HG03159 (cell line): Measurements from ENCODE around the gene GRIK4.
"Not testable (repeated sequence)": the region's sequence is repeated elsewhere in the genome, so short reads cannot be mapped to it uniquely, and the experiment has no call there.

ENCODE experiments used
- ATAC-seq: cut with Tn5 transposase; IDR thresholded peaks from one replicate; pipeline ENCODE4 v1.9.1; 2021; ENCODE audit warnings: mild to moderate bottlenecking, moderate library complexity; ENCODE audit not compliant: unreplicated experiment

Gene GRIK4

DNA sequence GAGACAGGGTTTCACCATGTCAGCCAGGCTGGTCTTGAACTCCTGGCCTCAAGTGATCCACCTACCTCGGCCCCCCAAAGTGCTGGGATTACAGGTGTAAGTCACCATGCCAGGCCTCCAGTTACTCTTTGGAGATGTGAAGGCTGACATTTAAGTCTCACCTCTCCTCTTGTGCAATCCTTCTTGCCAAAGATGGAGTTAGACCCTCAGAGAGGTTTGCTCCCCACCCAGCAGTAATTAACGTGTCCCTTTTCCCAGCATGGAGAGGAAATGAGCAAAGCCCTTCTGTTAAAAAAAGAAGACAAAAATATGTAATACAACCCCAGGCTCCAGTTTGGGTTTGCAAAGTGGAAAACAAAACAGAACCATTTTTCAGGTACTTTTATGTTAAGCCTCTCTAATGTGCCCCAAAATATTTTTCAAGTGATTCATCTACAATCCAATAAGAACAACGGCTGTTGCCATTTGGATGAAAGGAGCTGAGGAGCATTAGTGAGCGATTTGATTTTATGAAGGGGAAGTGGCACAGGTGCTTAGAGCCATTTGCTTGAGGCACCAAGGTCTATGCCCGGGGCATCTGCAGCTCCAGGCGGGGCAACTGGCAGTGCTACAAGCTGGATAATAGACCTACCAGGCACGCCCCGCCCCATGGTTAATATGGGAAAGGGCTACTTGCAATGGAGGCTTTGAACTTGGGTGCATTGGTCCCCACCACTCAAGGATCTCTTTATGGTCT, 57.2 kb downstream of the GRIK4 start:
- ATAC-seq = no peak

DNA sequence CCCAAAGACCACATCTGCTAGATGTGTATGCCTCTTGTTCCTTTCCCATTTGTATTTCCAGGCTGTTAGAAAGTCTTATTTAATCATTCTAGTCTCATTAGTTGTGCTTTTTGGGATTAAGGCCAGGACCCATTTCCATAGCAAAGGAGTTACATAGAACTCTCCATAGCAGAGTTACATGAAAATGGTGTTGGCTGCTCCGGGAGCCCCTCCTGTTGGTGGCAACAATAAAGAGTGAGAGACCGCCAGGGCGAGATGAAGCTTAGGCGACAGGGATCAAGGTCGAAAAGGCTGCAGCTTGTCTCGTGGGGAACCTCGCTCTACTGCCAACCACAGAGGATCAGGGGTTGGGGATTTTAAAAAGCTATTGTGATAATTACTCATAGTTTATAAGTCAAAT, 58.3 kb downstream of the GRIK4 start:
- ATAC-seq = no peak

DNA sequence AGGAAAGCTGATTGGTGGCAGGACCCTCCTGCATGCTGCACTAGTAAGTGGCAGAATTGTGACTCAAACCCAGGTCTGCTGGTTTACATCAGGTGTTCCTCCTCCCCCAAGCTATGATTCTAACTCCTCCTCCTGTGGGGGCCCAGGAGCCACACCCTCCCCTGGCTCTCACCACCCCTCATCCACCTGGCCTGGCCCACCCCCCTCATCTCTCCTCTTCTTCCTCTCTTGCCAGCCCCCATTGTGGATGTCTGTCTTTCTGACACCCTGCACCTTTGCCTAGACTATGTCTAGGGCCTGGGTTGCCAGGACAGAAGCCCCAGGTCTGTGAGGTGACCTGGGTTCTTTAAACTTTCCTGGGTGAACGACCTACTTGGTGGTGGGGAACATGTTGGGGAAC, 59.9 kb downstream of the GRIK4 start:
- ATAC-seq = no peak

DNA sequence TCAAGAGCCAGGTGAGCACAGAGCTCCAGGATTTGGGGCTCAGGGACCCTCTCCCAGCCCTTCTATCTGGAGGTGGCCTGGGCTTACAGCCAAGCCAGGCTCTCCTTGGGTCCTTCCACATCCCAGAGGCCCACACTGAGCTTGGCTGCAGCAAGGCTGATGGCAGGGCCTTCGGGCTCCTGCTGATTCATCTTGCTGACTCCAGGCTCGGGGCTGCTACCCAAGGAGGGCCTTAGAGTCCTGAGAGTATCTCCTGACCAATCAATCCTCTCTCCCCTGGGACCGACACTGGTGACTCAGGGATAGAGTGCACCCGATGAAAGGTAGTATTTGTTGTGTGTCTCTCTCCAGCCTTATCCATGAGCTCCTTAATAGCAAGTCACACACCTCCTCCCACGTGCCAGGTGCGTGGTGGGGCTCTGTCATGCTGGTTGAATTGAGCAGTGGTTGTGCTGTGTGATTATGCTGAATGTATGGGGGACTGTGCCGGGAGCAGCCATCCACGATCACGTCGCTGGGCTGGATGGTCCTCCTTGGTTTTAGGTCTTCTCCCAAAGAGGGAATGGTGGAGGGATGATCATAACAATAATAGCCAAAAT, 62.3 kb downstream of the GRIK4 start:
- ATAC-seq = no peak

DNA sequence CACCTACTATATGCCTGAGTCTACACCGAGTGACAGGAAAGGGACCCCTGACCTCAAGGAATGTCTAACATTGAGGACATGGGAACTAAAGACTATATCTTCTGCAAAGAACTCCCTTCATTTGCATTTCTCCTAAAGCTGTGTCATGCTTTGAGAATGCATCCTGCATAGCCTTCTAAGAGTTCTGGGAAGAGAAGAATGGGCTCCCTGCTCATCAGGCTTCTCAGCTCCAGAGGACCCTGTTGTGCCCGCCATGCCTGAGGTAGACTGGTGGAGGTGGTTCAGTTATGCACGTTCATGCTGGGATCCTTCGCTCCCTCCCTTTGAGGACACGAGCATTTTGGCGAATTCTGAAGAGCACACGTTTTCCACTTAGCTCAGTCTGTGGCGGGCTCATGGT, 63.3 kb downstream of the GRIK4 start:
- ATAC-seq = no peak

DNA sequence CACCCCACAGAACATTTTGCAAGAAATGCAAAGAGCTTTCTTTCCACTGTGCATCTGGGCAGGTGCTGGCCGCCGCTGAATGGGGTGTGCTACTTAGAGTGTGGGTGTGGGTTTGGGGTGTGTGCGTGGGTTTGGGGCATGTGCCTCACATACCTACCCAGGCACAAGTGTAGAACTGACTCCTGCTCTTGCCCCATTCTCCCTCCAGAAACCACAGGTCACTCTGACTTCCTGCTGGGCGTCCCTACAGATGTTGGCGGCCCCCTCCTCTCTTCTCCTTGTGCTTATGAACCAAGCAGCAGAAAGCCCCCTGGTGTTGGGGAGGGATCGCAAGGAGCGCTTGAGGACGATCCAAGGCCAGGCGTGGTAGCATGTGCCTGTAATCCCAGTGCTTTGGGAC, 63.9 kb downstream of the GRIK4 start:
- no peak for ATAC-seq

DNA sequence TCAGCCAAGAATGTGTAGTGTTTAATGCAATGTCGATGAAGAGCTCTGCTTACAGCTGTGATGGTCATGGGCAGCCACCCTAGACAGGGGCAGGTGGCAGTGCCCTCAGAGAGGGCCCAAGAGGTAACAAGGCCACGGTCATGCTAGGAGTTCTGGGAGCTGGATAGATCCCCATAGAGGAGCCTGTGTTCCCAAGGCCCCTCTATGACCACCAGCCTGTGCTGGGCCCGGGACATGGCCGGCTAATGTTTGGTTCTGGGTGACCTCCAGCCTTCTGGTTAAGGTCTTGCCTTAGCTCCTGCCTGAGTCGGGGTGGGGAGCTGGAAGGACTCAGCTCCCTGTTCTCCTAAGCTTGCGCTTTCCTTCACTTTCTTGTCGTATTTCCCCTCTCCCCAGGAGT, 65.1 kb downstream of the GRIK4 start:
- ATAC-seq = no peak

DNA sequence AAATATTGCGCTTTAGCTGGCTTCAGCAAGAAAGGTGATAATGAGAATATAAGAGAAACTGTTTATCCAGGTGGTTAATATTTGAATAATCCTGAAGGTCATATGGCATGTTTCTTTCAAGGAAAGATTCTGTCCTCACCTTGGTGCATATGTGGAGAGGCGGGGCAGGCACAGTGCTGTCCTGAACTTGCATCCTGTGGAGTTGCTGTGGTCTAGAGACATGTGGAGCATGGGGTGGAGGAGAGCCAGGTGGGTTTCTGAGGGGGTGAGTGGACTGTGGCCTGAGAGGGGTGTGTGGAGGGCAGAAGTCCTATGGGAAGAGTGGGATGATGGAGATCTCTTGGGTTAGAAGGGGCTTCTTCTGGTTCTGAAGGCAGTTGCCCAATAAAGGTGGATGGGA, 65.5 kb downstream of the GRIK4 start:
- no peak for ATAC-seq

DNA sequence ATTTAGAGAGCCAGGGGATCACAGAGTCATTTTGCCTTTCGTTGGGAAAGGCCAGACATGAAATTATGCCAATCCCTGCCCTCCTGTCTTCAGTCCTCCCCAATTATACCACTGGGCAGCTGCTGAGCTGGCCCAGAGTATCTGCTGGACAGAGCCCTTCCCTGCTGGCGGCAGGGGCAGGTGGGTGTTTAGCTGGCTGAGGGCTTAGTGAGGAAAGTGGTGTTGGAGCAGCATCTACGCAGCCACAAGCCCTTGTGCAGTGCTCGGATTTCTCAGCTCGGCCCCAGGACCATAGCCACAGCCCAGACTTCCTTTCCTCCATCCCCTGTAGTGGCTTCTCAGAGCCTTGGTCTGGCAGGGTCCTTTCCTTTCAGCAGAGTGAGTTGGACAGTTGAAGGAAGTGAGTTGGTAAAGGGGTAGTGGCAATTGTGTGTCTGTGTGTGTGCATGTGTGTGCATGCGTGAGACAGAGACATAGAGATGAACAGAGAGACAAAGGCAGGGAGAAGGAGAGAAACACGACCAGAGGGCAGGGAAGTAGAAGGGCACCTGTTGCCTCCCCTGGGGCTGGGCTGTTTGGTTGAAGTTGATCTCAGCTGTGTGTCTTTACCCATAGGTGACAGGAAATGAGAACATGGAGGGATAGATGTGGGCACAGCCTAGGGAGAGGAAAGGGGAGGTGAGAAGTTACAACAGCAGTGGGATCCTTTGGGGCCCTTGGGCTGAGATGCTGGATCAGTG, 66.2 kb downstream of the GRIK4 start:
- ATAC-seq = no peak

DNA sequence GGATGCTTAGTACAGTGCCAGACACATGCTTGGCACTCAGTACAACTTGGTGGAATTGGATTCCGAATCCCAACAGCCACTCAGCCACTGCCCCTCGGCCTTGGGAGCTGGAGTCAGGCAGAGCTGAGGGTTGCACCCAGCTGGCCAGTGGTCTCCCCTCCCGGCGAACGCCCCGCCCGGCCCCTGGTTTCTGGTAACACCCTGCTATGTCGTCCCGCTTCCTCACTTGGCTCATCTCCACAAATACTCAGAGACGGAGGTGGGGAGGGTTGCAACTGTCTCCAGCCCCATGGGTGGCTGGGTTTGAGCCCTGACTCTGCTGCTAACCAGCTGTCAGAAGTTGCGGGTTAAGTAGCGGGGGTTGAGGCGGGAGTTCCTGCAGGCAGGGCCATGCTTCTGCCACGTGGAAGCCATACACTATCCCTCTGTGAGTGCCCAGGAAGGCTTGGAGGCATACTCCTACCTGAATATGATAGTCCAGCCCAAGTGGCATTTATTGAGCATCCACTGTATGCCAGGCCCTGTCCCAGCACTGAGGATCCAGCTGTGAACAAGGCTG, 67.1 kb downstream of the GRIK4 start:
- ATAC-seq = no peak

DNA sequence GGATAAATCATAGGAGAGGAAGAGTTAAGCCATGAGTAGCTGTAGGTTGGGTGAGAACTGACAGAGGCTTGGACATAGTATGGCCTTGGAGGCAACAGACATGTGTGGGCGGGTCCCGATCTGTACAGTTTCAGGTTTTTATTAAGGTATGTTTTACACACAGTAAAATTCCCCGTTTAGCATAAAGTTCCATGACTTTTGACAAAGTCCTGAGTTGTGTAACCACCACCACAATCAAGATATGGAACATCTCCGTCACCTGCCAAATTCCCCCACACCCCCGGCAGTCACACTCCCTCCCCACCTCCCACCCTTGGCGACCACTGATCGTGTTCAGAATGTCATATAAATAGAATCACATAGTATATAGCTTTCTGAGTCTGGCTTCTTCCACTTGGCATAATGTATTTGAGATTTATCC, 68.1 kb downstream of the GRIK4 start:
- ATAC-seq = no peak

DNA sequence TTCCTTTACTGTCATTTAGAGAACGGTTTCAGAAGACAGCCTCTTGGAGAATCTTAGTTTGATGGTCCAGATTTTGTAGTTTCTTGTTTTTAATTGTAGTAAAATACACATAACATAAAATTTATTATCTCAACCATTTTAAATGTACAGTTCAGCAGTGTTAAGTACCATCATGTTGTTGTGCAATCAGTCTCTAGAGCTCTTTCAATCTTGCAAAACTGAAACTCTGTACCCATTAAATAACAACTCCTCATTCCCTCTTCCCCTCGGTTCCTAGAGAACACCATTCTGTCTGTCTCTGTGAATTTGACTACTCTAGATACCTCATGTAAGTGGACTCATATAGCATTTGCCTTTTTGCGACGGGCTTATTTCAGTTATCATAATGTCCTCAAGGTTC, 69.8 kb downstream of the GRIK4 start:
- ATAC-seq = no peak

DNA sequence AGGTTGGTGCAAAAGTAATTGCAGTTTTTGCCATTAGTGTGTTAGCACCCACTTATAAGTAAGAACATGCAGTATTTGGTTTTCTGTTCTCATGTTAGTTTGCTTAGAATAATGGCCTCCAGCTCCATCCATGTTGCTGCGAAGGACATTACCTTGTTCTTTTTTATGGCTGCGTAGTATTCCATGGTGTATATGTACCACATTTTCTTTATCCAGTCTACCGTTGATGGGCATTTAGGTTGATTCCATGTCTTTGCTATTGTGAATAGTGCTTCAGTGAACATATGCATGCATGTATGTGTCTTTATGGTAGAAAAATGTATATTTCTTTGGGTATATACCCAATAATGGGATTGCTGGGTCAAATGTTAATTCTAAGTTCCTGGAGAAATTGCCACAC, 71.0 kb downstream of the GRIK4 start:
- not testable (repeated sequence) for ATAC-seq

DNA sequence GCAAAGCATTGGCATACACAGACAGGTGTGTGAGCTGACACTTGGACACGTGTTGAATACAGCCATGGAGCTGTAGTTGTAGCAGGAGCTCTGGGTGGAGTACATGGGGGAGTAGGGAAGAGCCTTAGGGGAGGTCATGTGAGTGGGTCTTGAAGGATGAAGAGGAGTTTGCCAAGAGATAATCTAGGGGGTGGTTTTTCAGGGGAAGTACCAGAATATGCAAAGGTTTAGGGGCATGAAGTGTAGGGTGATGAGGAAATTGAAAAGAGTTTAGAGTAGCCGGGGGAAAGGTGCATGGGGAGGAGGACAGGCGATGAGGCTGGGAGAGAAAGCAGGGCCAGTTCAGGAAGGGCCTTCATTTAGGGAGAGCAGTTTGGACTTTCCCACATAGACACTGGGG, 74.5 kb downstream of the GRIK4 start:
- ATAC-seq = no peak

DNA sequence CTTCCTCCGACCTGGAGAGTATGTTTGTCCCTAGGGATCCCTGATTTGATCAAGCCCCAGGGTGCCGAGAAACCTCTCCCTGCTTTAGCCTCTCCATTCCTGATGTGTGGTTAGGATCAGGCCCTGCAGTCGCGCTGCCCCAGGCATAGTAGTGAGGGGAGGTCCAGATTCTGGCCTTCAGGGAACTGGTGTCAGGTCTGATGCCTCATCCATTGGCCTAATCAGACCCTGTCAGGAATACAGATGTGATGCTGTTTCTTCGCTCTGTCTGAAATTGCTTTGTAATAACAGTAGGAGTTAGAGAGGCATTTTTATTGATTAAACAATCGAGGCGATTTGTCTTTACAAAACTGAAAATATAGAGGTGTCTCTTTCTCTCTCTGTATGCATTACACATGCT, 75.2 kb downstream of the GRIK4 start:
- no peak for ATAC-seq

DNA sequence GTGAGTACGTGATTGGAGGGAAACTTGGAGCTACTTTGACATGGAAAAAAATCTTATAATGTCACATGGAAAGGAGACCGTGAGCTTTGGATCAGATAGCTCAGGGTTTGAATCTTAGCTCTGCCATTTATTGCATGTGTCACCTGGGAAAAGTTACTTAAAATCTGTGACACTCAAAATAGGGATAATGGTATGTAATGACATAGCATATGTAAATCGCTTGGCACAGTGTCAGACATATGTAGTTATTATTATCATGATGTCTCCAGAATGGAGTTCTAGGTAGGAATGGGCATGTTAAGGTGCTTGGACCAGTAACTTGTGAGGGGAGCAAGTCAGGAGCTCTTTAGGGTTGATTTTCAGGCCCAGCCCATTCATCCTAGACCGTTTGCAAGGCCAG, 75.8 kb downstream of the GRIK4 start:
- no peak for ATAC-seq

DNA sequence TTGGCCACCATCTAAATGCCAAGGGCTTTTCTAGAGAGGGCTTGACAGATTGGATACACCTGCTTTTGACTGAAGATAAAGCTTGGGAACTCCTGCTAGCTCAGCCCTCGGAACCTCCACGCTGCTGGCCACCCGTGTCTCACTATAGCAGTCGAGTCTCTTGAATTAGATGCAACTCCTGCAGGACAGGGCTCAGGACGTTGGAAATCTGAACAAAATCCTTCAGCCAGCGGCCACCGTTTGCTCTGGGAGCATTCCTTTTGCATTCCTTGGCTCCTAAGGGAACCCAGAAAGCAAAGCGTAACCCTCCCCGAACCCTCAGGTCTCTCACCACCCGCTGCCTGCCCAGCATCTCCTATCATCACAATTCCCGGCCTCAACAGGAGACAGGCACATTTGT, 77.8 kb downstream of the GRIK4 start:
- ATAC-seq = no peak

DNA sequence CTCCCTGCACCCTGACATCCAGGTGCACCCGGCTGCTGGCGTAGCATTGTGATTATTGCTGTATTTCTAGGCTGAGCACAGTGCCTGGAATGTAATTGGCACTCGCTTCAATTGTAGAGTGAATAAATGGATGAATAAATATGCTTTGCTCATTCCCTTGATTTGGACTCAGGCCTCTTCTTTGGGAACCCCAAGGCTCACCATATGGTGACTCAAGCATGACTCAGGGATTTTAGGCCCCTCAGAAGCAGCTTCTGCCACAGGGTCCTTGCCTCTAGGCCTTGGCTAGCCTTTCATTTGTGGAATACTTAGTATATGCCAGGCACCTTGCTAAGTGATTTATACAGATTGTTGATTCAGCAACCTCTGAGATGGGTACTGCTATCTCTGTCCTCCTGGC, 78.9 kb downstream of the GRIK4 start:
- no peak for ATAC-seq

DNA sequence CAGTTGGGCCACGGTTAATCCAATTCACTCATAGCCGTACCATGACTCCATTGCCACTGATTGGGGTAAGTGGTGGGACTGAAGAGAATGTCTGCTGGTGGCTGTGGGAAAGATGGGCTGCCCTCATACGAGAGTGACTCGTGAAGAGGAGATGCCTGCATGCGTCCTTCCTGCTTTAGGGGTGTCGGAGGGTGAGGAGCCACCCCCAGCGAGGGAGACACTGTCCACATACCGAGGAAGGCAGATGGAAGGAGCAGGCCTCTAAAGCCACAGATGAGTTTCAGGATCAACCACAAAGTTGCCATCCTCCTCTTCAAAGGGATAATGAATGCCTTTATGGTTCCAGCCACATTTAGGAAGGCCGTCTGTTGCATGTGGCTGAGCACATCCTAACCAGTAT, 83.2 kb downstream of the GRIK4 start:
- ATAC-seq = no peak

DNA sequence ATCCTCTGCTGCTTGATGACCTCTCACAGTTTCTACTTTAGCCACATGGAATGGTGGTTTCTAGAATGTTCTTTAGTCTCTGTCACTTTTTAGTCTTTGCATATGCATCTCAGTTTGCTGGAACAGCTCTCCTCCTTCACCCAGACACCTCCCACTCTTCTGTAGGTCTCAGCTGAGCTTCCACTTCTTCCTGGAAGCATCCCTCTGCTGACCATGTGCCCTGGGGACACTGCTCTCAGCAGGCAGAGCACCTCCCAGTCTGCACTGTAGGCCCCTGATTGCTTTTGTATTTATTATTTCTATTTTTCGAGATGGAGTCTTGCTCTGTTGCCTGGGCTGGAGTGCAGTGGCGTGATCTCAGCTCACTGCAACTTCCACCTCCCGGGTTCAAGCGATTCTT, 84.0 kb downstream of the GRIK4 start:
- no peak for ATAC-seq

DNA sequence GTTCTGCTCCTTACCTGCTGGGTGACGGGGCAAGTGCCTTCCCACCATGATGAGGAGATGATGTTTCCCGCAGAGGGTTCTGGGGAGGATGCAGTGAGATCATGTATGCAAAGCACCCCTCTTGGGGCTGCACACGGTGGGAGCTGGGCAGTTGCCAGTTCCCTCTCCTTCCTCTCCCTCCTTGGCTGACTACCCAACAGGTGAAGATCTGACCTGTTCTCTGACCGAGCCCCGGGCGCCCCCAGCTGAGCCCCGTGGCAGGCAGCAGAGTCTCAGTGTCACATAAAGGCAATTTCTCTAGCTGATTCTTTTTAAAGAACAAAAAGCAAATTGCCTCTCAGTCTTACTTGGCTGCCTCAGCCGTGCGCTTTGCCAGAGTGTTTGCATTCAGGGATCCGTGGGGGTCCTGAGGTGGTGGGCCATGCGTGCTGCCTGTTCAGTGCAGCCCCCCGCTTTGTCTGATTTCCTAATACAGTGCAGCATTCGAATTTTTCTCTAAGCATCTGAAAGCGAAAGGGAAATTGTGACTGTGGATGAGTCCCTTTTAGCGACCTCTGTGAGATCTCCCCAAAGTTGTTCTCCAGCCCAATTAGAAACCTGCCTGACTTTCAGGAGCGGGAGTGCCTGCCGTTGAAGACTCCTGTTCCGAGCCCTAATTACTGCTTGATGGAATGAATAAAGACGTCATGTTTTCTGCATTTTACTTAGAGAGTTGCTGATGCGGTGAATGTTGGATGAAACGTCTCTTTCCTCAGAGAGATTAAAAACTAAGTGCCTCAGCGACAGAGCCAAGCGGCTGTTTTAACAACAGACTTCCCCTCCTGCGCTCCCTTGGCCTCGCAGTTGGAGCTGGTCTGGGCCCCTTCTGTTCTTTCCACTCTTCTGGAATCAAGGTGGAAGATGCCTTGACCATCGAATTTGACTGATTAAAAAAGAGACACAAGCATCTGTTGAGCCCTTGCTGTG, 86.0 kb downstream of the GRIK4 start:
- ATAC-seq = no peak
